HepG2 (cell line): Measurements from ENCODE around the gene EMC8. TPM values are rescaled to one million over a fixed set of nuclear protein-coding genes. Genes with fewer than 3 reads are reported as not detected.

Experiments used
- FOXO1 ChIP-seq: sonication (generic); formaldehyde crosslinking; IDR thresholded peaks from 2 replicates; pipeline ENCODE4 v1.4.0; 2020; ENCODE audit warnings: missing genetic modification reagents
- GPN1 ChIP-seq: sonication (generic); formaldehyde crosslinking; IDR thresholded peaks from 2 replicates; pipeline ENCODE4 v1.5.1; 2020; ENCODE audit warnings: missing genetic modification reagents, borderline replicate concordance
- HOXA9 ChIP-seq: sonication (generic); formaldehyde crosslinking; IDR thresholded peaks from 2 replicates; pipeline ENCODE4 v1.8.1; 2022; ENCODE audit warnings: missing genetic modification reagents, mild to moderate bottlenecking, moderate library complexity, borderline replicate concordance
- HOXD1 ChIP-seq: sonication (generic); formaldehyde crosslinking; IDR thresholded peaks from 2 replicates; pipeline ENCODE4 v1.5.0; 2020; ENCODE audit warnings: missing genetic modification reagents
- MTF2 ChIP-seq: sonication (generic); formaldehyde crosslinking; IDR thresholded peaks from 2 replicates; pipeline ENCODE4 v1.5.0; 2020; ENCODE audit warnings: missing genetic modification reagents, borderline replicate concordance
- MXI1 ChIP-seq: IDR thresholded peaks from 3 replicates; pipeline ENCODE4 v1.6.1; 2012; ENCODE audit warnings: low read depth, low read length, inconsistent platforms, borderline replicate concordance
- NFYC ChIP-seq: IDR thresholded peaks from 2 replicates; pipeline ENCODE4 v1.6.1; 2016; ENCODE audit warnings: missing genetic modification reagents, missing compliant biosample characterization
- NONO ChIP-seq, 2 experiments: fragments of 450-650 bp in 1 of 2; sonication (generic) in 1 of 2; formaldehyde crosslinking in 1 of 2; IDR thresholded peaks in 1 of 2; conservative IDR thresholded peaks in 1 of 2; 2 replicates each; pipeline versions ENCODE4 v1.6.1 to v1.8.0; 2017 to 2022; ENCODE audit warnings: mild to moderate bottlenecking in 1 of 2, missing genetic modification reagents in 1 of 2, moderate library complexity in 1 of 2
- SETDB1 ChIP-seq: sonication (generic); formaldehyde crosslinking; IDR thresholded peaks from 2 replicates; pipeline ENCODE4 v1.5.1; 2020; ENCODE audit warnings: missing genetic modification reagents, mild to moderate bottlenecking, borderline replicate concordance
- SIN3A ChIP-seq: IDR thresholded peaks from 2 replicates; pipeline ENCODE4 v1.6.1; 2011; ENCODE audit warnings: low read depth, mild to moderate bottlenecking, control low read depth, low read length, borderline replicate concordance
- XBP1 ChIP-seq: sonication (generic); formaldehyde crosslinking; IDR thresholded peaks from 2 replicates; pipeline ENCODE4 v1.5.0; 2020; ENCODE audit warnings: missing genetic modification reagents
- ZNF124 ChIP-seq: sonication (generic); formaldehyde crosslinking; IDR thresholded peaks from 2 replicates; pipeline ENCODE4 v1.4.0; 2020; ENCODE audit warnings: missing genetic modification reagents
- ZNF446 ChIP-seq: sonication (generic); formaldehyde crosslinking; IDR thresholded peaks from 2 replicates; pipeline ENCODE4 v1.5.0; 2020; ENCODE audit warnings: mild to moderate bottlenecking, missing genetic modification reagents
- ZNF615 ChIP-seq: sonication (generic); formaldehyde crosslinking; IDR thresholded peaks from 2 replicates; pipeline ENCODE4 v1.5.0; 2020; ENCODE audit warnings: mild to moderate bottlenecking, missing genetic modification reagents, borderline replicate concordance
- ZNF788 ChIP-seq: sonication (generic); formaldehyde crosslinking; IDR thresholded peaks from 2 replicates; pipeline ENCODE4 v1.5.0; 2020; ENCODE audit warnings: mild to moderate bottlenecking, missing genetic modification reagents, borderline replicate concordance
- ZNF878 ChIP-seq: sonication (generic); formaldehyde crosslinking; IDR thresholded peaks from 2 replicates; pipeline ENCODE4 v1.8.1; 2023; ENCODE audit warnings: mild to moderate bottlenecking, missing genetic modification reagents, moderate library complexity
- polyA plus RNA-seq, 8 experiments: library from polyadenylated mRNA; depleted of rRNA in 3 of 8; stranded (reverse) in 7 of 8; unstranded in 1 of 8; fragments of >200 nt; fragmentation: Illumina TruSeq in 4 of 8; extraction: Trizol in 4 of 8; gene quantifications; 2 replicates each; pipeline versions ENCODE4 v1.2.1 to v1.2.3, GENCODE V29; 2011 to 2016; ENCODE audit warnings: low read depth in 4 of 8, missing spikeins in 1 of 8, mixed read lengths in 1 of 8; ENCODE audit not compliant: insufficient read depth in 1 of 8
- total RNA-seq, 5 experiments: library from RNA; depleted of rRNA; stranded (reverse); fragments of >200 nt; fragmentation: Illumina TruSeq; extraction: Trizol; gene quantifications; 2 replicates each; pipeline ENCODE4 v1.2.3, GENCODE V29; 2016; ENCODE audit warnings: low read depth in 1 of 5
- TF ChIP-seq, protein P1 (sequence below): sonication (generic); formaldehyde crosslinking; IDR thresholded peaks from 2 replicates; pipeline ENCODE4 v1.9.0; 2021; ENCODE audit warnings: missing genetic modification reagents, borderline replicate concordance
- TF ChIP-seq, protein P2 (sequence below): sonication (generic); formaldehyde crosslinking; IDR thresholded peaks from 2 replicates; pipeline ENCODE4 v1.4.0; 2020; ENCODE audit warnings: missing genetic modification reagents
- TF ChIP-seq, protein P3 (sequence below): sonication (generic); formaldehyde crosslinking; IDR thresholded peaks from 2 replicates; pipeline ENCODE4 v1.4.0; 2020; ENCODE audit warnings: mild to moderate bottlenecking, missing genetic modification reagents
- TF ChIP-seq, protein P4 (sequence below): sonication (generic); formaldehyde crosslinking; IDR thresholded peaks from 2 replicates; pipeline ENCODE4 v1.4.0; 2020; ENCODE audit warnings: missing genetic modification reagents, low read depth, mild to moderate bottlenecking, borderline replicate concordance

The EMC8 gene
- total and polyA plus RNA-seq, 2 of the 13 experiments (the other 11 are each of a cell fraction or from before 2014, with no cell fraction given) = 55.0 to 76.0 TPM

DNA sequence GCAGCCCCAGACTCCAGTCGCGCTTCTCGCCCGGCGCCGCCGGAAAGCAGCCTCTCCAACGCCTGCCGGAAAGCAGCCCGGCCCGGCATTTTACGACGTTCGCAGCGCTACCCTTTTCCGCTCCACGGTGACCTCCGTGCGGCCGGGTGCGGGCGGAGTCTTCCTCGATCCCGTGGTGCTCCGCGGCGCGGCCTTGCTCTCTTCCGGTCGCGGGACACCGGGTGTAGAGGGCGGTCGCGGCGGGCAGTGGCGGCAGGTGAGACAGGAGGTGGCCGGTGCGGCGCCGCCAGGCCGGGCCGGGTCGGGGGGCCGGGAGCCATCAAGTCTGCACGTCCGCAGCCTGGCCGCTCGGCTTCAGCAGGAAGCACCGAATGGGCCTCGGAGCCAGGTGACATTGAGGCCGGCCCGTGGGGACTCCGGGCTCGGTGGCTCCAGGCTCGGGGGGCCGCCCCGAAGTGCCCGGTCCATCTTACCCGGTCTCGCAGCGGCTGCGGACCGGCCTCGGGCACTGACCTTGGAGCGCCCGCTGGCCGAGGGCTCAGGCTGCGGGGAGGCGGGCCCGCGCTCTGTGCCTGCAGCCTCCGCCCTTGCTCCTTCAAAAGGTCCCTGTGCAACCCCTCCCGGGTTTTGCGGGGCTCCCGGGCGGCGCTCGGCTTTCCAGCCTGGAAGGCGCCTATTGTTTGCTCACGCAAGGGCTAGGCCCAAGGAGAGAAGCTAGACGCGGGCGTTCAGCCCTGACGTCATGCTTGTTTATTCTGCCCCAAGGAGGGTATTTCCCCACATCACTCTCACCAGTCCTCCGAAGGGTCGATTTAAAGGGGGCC lies at the start of gene EMC8, which contains the start of gene COX4I1 (continued):
- TF ChIP-seq, protein P1, sequence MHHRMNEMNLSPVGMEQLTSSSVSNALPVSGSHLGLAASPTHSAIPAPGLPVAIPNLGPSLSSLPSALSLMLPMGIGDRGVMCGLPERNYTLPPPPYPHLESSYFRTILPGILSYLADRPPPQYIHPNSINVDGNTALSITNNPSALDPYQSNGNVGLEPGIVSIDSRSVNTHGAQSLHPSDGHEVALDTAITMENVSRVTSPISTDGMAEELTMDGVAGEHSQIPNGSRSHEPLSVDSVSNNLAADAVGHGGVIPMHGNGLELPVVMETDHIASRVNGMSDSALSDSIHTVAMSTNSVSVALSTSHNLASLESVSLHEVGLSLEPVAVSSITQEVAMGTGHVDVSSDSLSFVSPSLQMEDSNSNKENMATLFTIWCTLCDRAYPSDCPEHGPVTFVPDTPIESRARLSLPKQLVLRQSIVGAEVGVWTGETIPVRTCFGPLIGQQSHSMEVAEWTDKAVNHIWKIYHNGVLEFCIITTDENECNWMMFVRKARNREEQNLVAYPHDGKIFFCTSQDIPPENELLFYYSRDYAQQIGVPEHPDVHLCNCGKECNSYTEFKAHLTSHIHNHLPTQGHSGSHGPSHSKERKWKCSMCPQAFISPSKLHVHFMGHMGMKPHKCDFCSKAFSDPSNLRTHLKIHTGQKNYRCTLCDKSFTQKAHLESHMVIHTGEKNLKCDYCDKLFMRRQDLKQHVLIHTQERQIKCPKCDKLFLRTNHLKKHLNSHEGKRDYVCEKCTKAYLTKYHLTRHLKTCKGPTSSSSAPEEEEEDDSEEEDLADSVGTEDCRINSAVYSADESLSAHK (CRISPR knock-in tag) = no peak; the same call in 1 of the 2 replicates
- no peak for TF ChIP-seq SETDB1 (CRISPR knock-in tag)
- peak; percentile 18; the same call in 1 of the 2 replicates for TF ChIP-seq GPN1 (CRISPR knock-in tag)
- no peak for TF ChIP-seq NONO (IDR thresholded peaks at IDR 0.05)
- TF ChIP-seq NONO (CRISPR knock-in tag; conservative IDR thresholded peaks at IDR 0.05) = peak; percentile 96
- peak; percentile 57 for TF ChIP-seq ZNF446 (CRISPR knock-in tag)
- TF ChIP-seq, protein P2, sequence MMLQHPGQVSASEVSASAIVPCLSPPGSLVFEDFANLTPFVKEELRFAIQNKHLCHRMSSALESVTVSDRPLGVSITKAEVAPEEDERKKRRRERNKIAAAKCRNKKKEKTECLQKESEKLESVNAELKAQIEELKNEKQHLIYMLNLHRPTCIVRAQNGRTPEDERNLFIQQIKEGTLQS (CRISPR knock-in tag) = no peak
- peak; percentile 93 for TF ChIP-seq ZNF615 (CRISPR knock-in tag)
- TF ChIP-seq HOXA9 (CRISPR knock-in tag) = 0 out of 2 replicates have a peak, but pooled peaks have one; percentile 9
- TF ChIP-seq XBP1 (CRISPR knock-in tag) = no peak
- peak; percentile 83; the same call in 1 of the 2 replicates for TF ChIP-seq ZNF124 (CRISPR knock-in tag)
- TF ChIP-seq MTF2 = 0 out of 2 replicates have a peak, but pooled peaks have one; percentile 59
- no peak; the same call in none of the 2 replicates for TF ChIP-seq FOXO1
- TF ChIP-seq, protein P3, sequence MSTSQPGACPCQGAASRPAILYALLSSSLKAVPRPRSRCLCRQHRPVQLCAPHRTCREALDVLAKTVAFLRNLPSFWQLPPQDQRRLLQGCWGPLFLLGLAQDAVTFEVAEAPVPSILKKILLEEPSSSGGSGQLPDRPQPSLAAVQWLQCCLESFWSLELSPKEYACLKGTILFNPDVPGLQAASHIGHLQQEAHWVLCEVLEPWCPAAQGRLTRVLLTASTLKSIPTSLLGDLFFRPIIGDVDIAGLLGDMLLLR (CRISPR knock-in tag) = 0 out of 2 replicates have a peak, but pooled peaks have one; percentile 47
- TF ChIP-seq, protein P4, sequence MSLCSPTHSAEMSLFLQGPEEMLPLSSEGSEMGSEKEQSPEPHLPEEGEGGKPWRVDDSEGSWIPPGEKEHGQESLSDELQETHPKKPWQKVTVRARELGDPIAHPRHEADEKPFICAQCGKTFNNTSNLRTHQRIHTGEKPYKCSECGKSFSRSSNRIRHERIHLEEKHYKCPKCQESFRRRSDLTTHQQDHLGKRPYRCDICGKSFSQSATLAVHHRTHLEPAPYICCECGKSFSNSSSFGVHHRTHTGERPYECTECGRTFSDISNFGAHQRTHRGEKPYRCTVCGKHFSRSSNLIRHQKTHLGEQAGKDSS (CRISPR knock-in tag) = peak; percentile 26; the same call in 1 of the 2 replicates
- TF ChIP-seq NFYC (CRISPR knock-in tag) = no peak; the same call in 1 of the 2 replicates
- peak; percentile 91; the same call in 1 of the 2 replicates for TF ChIP-seq ZNF788 (CRISPR knock-in tag)
- TF ChIP-seq HOXD1 (CRISPR knock-in tag) = peak; percentile 87
- no peak for TF ChIP-seq ZNF878
- peak; percentile 92; the same call in 1 of the 2 replicates for TF ChIP-seq SIN3A
- TF ChIP-seq MXI1 = peak; percentile 58; the same call in 1 of the 3 replicates
